ENCODE data around the gene HS3ST6. TPM values are rescaled to one million over a fixed set of nuclear protein-coding genes. Genes with fewer than 3 reads are reported as not detected.

Gene HS3ST6
- total RNA-seq, 1 experiment from 2014 or later, result 1.0 TPM

- TF ChIP-seq ATF1 (CRISPR knock-in tag; IDR thresholded peaks at IDR 0.05) (no peak), USF1 (CRISPR knock-in tag; IDR thresholded peaks at IDR 0.05) (no peak), ZBTB21 (CRISPR knock-in tag; IDR thresholded peaks at IDR 0.05; ENCODE audit: borderline replicate concordance) (no peak), ZNF671 (CRISPR knock-in tag; IDR thresholded peaks at IDR 0.05) (no peak)
Measured at GRCh38 chr16:1942047-1942809, 24.0 kb upstream of the HS3ST6 start (continued).

GRCh38 chr16:1941162-1942046 lies 23.2 kb upstream of the HS3ST6 start:
- ATAC-seq (peak; percentile 15; the same call in 1 of the 2 replicates), DNase-seq (ENCODE audit: low spot score) (peak; percentile 72)
- peak overlapping the region; percentile 87 for H3K4me3 Mint-ChIP-seq
- peaks cover 12% of the 10 kb centered on the region for H3K36me3 Mint-ChIP-seq
- H3K27ac Mint-ChIP-seq, result no peak overlapping the region
- ChIA-PET POLR2A (interaction anchor here (0.5 to 1.5 kb wide), 5 partner anchors 12 to 70 kb away, joined by 3 to 19 read pairs (median 5); partner anchors contain the start of genes RPL3L and RPS2), CTCF (interaction anchor here (0.6 to 4.4 kb wide), 33 partner anchors 9 to 207 kb away, joined by 3 to 29 read pairs (median 4); partner anchors contain the start of genes FAHD1, NOXO1, NUBP2 and RAB26)
- H3K27me3 Mint-ChIP-seq (ENCODE audit: low read depth), result peaks cover 13% of the 10 kb centered on the region
- no peak for TF ChIP-seq ETV6 (CRISPR knock-in tag; IDR thresholded peaks at IDR 0.05)
- TF ChIP-seq IRF1 (CRISPR knock-in tag; IDR thresholded peaks at IDR 0.05), result no peak
- no peak for TF ChIP-seq USF2 (CRISPR knock-in tag; IDR thresholded peaks at IDR 0.05)
- TF ChIP-seq SP1 (CRISPR knock-in tag; conservative IDR thresholded peaks at IDR 0.05), result no peak
- TF ChIP-seq ARID4B (CRISPR knock-in tag; IDR thresholded peaks at IDR 0.05; ENCODE audit: borderline replicate concordance), result no peak
- no peak for TF ChIP-seq NR1H2 (CRISPR knock-in tag; IDR thresholded peaks at IDR 0.05)
- TF ChIP-seq FOXP1 (CRISPR knock-in tag; IDR thresholded peaks at IDR 0.05; ENCODE audit: borderline replicate concordance), result no peak
- TF ChIP-seq ZMAT4 (CRISPR knock-in tag; IDR thresholded peaks at IDR 0.05), result no peak
- TF ChIP-seq ZNF138 (CRISPR knock-in tag; conservative IDR thresholded peaks at IDR 0.05), result no peak
- TF ChIP-seq ZNF512 (CRISPR knock-in tag; IDR thresholded peaks at IDR 0.05; ENCODE audit: borderline replicate concordance), result no peak
- TF ChIP-seq NFE2L1 (CRISPR knock-in tag; IDR thresholded peaks at IDR 0.05), result no peak
- peaks cover 22% of the 10 kb centered on the region for H3K4me1 Mint-ChIP-seq
- H3K9me3 Mint-ChIP-seq, result no peaks in the 10 kb centered on the region

Data from WTC11 (cell line).